SIG-M5 (cell line): ENCODE results near the gene MEGF6.

Experiments used
- DNase-seq: peaks from one replicate; lab custom pipeline; 2025; lab: John Stamatoyannopoulos, UW

MEGF6 gene

DNA sequence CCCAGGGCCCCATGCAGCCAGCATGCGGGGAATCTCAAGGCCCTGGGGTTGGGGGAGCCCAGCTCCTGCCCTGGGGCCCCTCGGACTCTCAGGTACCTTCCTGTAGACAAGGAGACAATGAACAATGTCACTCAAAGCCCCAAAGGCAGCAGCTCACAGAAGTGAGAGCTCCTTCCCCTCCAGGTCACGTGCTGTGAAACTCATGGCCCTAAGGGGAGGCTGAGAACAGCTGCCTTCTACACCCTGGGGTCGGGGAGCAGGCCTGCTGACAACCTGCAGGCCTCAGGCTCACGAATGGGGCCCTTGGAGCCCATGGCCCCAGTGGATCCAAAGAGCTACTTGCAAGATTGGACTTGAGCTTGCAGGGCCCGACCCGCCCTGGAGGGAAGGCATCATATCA is 3.2 kb downstream of the MEGF6 start:
- no peak for DNase-seq

DNA sequence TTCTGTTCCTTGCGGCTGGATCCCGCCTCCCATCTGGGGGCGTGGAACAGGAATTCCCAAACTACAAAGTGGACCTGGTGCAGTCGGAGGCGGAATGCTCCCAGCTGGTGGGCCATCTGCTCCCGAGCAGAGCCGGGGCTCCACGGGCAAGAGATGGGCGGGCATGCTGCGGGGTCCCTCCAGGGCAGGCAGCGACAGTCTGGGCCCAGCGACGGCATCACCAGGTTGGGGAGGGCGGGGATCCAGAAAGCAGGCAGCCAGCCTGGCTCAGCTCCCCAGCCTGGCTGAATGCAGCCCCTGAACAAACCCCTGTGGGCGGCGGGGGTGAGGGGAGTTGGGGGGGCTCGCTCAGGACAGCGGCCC is 3.6 kb downstream of the MEGF6 start:
- DNase-seq, result no peak

DNA sequence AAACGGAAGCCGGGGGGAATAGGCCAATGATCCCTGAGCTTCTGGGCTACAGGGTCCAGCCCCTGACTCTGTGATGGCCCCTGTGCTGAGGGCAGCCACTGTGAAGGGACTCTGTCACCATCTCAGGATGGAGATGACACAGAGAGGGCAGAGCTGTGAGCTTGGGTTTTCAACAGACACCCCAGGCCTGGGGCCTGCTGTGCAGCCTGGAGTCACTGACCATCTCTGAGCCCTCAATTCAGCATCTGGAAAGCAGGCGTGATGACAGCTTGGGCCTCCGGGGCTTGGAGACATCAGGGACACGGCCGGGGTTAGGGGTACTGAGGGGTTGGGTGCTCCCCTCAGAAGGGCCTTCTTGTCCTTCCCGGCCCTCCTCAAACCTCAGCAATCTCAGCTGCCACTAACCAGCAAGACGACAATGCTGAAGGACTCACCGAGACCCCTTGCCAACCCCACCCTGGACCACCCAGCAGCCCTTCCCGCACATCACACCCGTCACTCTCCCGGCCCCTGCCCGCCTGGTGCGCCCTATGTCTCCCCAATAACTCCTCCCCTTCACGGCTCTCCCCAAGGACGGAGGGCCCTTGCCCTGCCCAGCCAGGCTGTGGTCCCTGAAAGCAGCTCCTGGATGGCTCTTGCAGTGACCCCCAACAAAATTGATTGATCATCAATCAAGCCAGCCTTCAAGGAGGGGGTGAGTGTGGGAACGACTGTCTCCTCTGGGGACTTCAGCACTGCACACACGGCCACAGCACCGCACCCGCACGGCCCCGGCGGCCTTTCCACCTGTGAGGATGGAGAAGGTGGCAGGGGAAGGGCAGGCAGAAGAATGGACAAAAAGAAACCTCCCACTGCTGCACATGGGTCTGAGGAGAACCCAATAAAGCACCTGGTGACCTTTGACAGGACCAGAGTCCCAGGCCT is 4.3 kb downstream of the MEGF6 start:
- DNase-seq, result no peak

- no peak for DNase-seq
Measured at GRCh38 chr1:3604997-3605823, 6.1 kb downstream of the MEGF6 start.

- no peak for DNase-seq
Measured at GRCh38 chr1:3604468-3604974, 6.8 kb downstream of the MEGF6 start.

DNA sequence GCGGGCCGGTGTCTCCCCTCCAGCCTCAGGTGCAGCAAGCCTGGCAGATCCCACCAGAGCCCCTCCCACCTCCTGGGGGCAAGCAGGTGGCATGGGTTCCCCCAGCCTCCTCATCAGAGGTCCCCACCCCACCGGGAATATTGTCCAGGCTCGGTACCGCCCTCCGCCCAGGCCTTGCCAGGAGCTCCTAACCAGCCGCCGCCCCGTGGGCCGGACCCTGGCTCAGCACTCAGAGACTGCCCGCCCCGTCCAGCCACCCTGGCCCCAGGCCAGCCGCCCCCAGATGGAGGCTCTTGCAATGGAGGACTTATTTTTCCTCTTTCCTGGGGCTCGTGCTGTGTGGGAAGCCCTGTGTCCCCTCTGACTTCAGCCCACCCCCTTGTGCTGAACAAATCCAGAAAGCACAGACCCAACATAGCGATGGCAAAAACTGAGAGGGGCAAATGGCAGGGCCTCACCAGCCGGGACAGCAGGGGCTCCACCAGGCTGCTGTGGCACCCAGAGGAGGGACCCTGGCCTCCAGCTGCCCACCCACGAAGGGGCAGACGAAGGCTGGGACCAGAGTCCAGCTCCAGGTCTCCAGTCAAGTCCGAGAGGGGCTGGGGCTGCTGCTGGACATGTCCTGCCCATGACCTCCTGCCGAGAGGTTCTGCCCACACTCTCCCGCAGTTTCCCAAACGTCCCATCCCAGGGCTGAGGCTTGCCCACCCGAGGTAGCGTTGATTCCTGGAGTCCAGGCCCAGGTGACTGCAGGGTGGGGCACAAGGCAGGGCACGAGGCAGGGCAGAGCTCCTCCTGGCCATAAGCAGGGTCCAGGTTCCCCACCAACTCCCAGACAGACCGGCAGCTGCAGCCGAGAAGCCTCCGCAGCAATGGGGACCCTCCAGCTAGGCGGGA is 7.5 kb downstream of the MEGF6 start:
- no peak for DNase-seq

DNA sequence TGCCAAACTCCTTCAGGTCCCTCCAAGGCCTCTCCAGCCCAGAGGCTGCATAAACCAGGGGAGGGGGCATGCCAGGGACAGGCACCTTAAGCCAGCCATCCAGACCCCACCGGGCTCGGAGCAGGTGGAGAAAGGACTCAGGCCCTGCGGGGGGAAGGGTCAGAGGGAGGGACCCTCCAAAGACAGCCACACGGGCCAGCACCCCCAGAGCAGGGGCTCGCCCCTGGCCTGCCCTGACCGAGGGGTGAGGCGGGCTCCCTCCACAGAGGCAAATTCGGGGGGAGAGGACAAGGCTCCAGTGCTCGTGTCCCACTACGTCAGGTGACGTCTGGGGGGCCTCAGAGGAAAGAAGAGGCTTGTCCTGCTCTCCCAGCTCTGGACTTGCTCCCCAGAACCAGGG is 8.2 kb downstream of the MEGF6 start:
- DNase-seq, result no peak

GRCh38 chr1:3602375-3602774 is 8.9 kb downstream of the MEGF6 start:
- no peak for DNase-seq

- no peak for DNase-seq
Measured at GRCh38 chr1:3601743-3602142, 9.6 kb downstream of the MEGF6 start.

- no peak for DNase-seq
Measured at GRCh38 chr1:3600354-3600753, 11.0 kb downstream of the MEGF6 start.

- DNase-seq, result no peak
Measured at GRCh38 chr1:3599816-3600215, 11.5 kb downstream of the MEGF6 start.

- DNase-seq, result no peak
Measured at GRCh38 chr1:3599286-3599811, 12.0 kb downstream of the MEGF6 start.

DNA sequence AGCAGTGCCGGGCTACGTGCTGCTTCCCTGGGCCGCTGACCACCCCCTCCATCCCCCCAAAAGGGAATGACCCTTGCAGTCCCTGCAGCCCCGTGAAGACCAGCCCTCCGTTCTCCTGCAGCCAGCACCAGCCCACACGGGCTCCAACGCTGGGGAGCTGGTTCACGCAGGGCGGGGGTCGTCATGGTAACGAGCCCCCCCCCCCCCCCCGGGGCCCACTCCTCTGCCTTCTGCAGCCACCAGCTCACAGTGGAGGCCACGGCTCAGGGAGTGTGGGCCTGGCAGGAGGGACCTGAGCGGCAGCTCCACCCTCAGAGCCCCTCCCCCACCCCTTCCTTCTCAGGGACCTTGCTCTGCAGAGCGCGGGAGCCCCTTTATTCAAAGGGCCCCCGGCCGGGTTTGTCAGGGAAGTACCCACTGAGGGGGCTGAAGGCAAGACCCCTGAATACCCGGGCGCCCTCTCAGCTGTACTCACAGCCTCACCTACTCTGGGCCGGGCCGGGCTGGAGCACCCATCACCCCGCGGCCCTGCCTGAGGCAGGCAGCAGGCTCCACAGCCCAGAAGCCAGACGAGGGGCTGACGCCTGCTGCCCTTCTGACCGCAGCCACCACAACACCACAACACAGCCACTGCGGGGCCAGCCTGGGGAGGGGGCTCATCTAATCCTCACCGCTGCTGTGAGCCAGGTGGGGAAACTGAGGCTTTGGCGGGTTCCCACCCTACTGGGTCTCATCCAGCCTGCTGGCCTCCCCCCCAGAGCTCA is 12.6 kb downstream of the MEGF6 start:
- no peak for DNase-seq

DNA sequence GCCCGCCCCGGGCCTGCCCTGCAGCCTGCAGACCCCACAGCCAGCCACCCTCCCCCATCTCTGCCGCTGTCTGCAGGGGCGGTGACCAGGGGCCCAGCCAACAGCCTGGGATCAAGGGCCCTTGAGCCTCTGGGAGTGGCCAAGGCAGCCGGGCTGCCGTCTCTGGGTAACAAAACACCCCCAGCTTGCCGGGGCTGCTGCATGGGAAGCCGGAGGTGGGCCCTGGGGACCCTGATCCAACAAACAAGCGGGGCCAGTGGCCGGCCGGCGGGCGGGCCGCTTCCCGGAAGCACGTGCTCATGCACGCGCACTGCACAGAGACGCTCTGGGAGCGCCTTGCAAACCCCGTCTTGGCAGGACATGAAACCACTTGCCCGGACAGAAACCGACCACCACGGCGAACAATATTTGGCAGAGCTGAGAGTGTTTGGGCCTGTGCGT is 13.2 kb downstream of the MEGF6 start:
- DNase-seq, result no peak

GRCh38 chr1:3597599-3597964 is 13.7 kb downstream of the MEGF6 start:
- DNase-seq, result no peak

DNA sequence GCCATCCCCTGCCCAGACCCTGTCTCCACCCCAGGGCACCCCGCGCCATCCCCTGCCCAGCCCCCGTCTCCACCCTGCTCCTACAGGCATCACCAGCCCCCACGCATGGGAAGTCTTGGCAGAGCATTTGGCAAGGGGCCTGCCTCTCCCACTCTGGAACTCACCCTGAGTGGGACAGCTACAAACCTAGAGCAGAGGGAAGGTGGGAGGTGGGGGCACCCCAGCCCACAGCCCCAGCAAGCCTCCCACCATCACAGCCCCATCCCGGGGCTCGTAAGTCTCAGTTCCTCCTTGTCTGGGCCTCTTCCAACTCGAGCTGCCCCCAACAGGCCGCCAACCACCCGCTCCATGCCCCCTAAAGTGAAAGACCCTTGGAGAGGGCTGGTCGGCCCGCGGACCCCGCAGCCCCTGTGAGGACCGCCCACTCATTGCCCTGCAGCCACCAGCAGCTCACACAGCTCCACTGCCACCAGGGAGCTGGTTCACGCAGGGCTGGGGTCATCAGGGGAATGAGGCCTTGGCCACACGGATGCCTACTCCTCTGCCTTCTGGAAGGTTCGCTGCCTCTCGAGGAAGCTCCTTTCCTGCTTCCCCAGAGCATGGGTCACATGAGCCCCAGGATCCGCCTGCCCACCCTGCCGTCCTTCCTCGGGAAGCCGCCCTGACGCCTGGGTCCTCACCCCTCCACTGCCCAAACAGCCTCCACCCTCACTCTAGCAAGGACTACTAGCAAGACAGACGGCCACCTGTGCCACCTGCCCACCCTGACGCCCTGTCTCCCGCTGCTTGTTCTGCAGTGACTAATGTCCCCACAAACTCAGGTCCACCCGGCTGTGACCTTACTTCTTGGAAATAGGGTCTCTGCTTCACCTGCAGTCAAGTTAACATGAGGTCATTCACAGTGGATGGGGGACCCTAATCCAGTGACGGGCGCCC is 14.4 kb downstream of the MEGF6 start:
- DNase-seq, result no peak

DNA sequence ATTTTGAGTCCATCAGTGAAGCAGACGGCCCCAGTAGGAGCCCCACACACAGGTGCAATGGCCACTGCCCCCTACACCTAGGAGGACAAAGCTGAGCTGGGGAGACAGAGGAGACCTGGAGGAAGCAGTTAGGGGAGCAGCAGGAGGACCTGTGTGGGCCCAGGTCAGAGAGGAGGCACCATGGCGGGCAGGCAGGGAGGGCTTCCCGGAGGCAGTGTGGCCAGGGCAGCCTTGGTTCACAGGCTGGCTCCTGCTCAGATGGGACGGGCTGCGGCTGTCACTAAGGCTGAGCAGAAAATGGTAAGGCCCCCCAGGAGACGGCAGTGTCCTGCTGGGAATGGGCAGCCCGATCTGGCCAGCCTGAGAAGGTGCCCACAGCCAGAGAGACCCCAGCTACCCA is 15.4 kb downstream of the MEGF6 start:
- no peak for DNase-seq

GRCh38 chr1:3594706-3595377 is 16.5 kb downstream of the MEGF6 start:
- no peak for DNase-seq

- DNase-seq, result no peak
Measured at GRCh38 chr1:3593745-3594144, 17.6 kb downstream of the MEGF6 start.
